VCaP (cell line): Measurements from ENCODE around the gene AFG3L2.

ENCODE experiments used
- H3K27ac ChIP-seq: fragments of 450-650 bp; 2 replicates; pipeline ENCODE4 v1.5.1; 2017
- CTCF ChIP-seq: fragments of 450-650 bp; conservative IDR thresholded peaks from 2 replicates; pipeline ENCODE4 v1.5.1; 2017; ENCODE audit warnings: mild to moderate bottlenecking, moderate library complexity

The AFG3L2 gene

GRCh38 chr18:12376754-12377555 is at the start of gene AFG3L2:
AFG3L2 (minus strand) TSS chr18:12377227; CDS start chr18:12377082, 145 bp downstream.
- peak within 1 kb of the TSS; percentile 98 for H3K27ac ChIP-seq
- no peak for TF ChIP-seq CTCF

- H3K27ac ChIP-seq = 0 out of 2 replicates have a peak overlapping the region, but pooled peaks have one; percentile 20
- no peak for TF ChIP-seq CTCF
Observed at GRCh38 chr18:12424252-12424651, 47.2 kb upstream of the AFG3L2 start.

- peak overlapping the region; percentile 20; the same call in 1 of the 2 replicates for H3K27ac ChIP-seq
- TF ChIP-seq CTCF = 0 out of 2 replicates have a peak, but pooled peaks have one; percentile 20
Observed at GRCh38 chr18:12423820-12424219, 46.8 kb upstream of the AFG3L2 start.

- TF ChIP-seq CTCF = no peak
Observed at GRCh38 chr18:12423393-12423792, 46.4 kb upstream of the AFG3L2 start.

DNA sequence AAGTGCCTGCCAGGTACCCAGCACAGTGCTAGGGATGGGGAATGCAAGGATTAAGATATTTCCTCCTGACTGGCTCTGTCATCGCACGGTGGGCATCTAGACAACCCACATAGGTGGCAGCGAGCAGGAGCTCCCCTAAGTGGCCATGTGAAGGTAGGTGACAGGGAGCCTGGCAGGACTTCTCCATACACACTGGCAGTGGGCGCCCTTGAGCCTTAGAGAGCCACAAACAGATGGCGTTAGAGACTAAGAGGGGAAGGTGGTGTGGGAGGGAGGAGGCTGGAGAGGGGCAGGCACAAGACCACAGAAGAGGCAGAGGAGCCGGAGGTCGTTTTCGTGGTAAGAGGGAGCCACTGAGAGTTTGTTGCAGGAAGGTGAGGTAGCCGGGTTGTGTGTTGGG is 45.9 kb upstream of the AFG3L2 start:
- TF ChIP-seq CTCF = peak; percentile 49
- H3K27ac ChIP-seq = no peak overlapping the region

More at GRCh38 chr18:12423393-12423792, 46.4 kb upstream of the AFG3L2 start:
- H3K27ac ChIP-seq = peak overlapping the region; percentile 20; the same call in 1 of the 2 replicates

- TF ChIP-seq CTCF = no peak
- H3K27ac ChIP-seq = no peak overlapping the region
Observed at GRCh38 chr18:12421732-12422131, 44.7 kb upstream of the AFG3L2 start.

DNA sequence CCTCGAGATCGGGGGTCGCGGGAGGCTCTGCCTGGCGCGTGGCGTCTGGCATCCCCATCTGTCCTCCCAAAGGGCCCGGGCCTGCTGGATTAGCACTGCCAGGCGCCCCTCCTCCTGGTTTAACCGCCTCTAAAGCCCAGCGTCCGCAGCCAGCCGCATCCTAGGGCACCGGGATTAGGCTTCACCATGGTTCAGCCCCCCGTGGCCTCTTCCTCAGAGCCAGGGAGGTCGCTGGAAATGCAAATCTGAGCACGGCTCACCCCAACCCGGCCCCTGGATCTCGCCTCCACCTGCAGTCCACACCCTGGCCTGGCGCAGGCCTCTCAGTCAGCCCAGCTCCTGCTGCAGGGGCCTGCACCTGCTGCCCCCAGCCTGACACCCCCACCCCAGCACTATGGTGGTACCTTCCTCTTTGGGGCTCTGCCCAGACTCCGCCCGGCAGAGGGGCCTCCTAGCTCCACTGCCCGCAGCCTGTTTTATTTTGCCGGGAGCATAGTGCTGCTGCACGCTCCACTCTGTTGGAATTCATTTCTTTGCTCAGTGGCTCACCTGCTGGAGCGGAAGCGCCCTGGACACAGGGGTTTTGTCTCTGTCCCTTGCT is 43.9 kb upstream of the AFG3L2 start:
- H3K27ac ChIP-seq = peak overlapping the region; percentile 88
- no peak for TF ChIP-seq CTCF
